ENCODE data around the gene BRAF.

DNA sequence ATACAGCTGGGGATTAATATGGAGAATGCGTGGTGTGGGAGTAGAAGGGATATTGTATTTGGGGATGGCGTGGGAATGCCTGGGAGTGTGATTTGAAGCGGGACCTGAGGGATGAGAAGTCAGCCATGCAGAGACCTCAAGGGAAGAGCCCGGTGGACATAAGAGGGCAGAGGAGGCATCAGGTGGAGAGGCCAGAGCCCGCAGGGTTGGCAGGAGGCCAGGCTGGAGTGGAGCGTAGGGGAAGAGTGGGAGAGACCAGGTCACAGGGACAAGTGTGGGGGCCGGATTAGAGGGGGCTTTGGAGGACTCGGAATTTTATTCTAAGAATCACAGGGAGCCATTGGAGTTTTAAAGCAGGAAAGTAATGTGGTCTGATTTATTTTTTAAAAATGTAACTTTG lies 226.3 kb downstream of the BRAF start:
- no peak for TF ChIP-seq EZH2phosphoT487 (IDR thresholded peaks at IDR 0.05; ENCODE audit: borderline replicate concordance)
- TF ChIP-seq SIN3A (IDR thresholded peaks at IDR 0.05; ENCODE audit: low read depth) = no peak
- TF ChIP-seq MAX (IDR thresholded peaks at IDR 0.05) = no peak
- no peak for TF ChIP-seq CTCF (IDR thresholded peaks at IDR 0.05 in 2 of 3, conservative IDR thresholded peaks at IDR 0.05 in 1 of 3; ENCODE audit: borderline replicate concordance in 1 of 3, insufficient read depth in 1 of 3, low read depth in 2 of 3, low read length in 2 of 3)
- TF ChIP-seq CBX3 (IDR thresholded peaks at IDR 0.05; ENCODE audit: low read depth) = no peak
- no peak for TF ChIP-seq RAD21 (IDR thresholded peaks at IDR 0.05; ENCODE audit: low read depth)

Data from HCT116 (cell line).